ENCODE measurements around the gene CKB.

Gene CKB

GRCh38 chr14:103507751-103508150, 14.9 kb downstream of the CKB start:
- no peak for DNase-seq (ENCODE audit: low read depth)
- no peak for TF ChIP-seq CTCF (conservative IDR thresholded peaks at IDR 0.05; ENCODE audit: control insufficient read depth, insufficient read depth, low read depth, low read length)
- H3K4me3 ChIP-seq (ENCODE audit: control insufficient read depth, low read depth, low read length) = no peak overlapping the region

DNA sequence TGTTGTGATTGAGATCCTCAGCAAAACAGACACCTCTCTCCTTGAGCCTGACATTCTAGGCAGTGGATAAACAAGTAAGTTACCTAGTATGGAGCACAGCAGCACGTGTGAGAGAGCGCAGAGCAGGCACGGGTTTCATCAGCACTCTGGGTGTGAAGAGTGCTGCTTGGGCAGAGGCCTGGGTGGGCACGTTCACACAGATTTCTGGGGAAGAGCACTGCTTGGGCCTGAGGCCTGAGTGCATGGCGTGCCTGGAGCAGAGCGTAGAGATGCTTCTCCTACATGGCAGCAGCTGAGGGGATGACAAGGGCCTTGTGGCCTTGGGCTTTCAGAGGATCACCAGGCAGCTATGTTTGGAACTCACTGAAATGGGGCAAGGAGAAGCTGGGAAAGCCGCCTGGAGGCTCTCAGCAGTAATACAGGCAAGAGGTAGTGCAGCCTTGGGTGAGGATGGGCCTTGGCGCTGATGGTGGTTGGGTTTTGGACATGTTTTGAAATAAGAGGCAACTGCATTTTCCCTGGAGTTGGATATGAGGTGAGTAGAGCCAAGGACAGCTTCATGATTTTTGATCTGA, 17.6 kb downstream of the CKB start:
- DNase-seq (ENCODE audit: low read depth) = no peak
- peak; percentile 8 for TF ChIP-seq CTCF (conservative IDR thresholded peaks at IDR 0.05; ENCODE audit: control insufficient read depth, insufficient read depth, low read depth, low read length)
- no peak overlapping the region for H3K4me3 ChIP-seq (ENCODE audit: control insufficient read depth, low read depth, low read length)

DNA sequence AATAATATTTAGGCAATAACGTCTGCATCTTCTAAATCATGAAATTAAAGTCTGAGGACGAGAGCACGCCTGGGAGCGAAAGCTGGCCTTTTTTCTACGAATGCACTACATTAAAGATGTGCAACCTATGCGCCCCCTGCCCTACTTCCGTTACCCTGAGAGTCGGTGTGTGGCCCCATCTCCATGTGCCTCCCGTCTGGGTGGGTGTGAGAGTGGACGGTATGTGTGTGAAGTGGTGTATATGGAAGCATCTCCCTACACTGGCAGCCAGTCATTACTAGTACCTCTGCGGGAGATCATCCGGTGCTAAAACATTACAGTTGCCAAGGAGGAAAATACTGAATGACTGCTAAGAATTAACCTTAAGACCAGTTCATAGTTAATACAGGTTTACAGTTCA, 19.3 kb downstream of the CKB start:
- H3K4me3 ChIP-seq (ENCODE audit: control insufficient read depth, low read depth, low read length) = no peak overlapping the region
- TF ChIP-seq CTCF (conservative IDR thresholded peaks at IDR 0.05; ENCODE audit: control insufficient read depth, insufficient read depth, low read depth, low read length) = no peak
- DNase-seq (ENCODE audit: low read depth) = no peak

DNA sequence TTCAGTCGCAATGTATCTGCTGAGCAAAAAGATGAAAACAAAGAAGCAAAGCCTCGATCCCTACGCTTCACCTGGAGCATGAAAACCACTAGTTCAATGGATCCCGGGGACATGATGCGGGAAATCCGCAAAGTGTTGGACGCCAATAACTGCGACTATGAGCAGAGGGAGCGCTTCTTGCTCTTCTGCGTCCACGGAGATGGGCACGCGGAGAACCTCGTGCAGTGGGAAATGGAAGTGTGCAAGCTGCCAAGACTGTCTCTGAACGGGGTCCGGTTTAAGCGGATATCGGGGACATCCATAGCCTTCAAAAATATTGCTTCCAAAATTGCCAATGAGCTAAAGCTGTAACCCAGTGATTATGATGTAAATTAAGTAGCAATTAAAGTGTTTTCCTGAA, 19.8 kb downstream of the CKB start:
- no peak for DNase-seq (ENCODE audit: low read depth)
- TF ChIP-seq CTCF (conservative IDR thresholded peaks at IDR 0.05; ENCODE audit: control insufficient read depth, insufficient read depth, low read depth, low read length) = no peak
- H3K4me3 ChIP-seq (ENCODE audit: control insufficient read depth, low read depth, low read length) = no peak overlapping the region

- no peak for TF ChIP-seq CTCF (conservative IDR thresholded peaks at IDR 0.05; ENCODE audit: control insufficient read depth, insufficient read depth, low read depth, low read length)
- DNase-seq (ENCODE audit: low read depth) = no peak
- no peak overlapping the region for H3K4me3 ChIP-seq (ENCODE audit: control insufficient read depth, low read depth, low read length)
These were observed 20.5 kb downstream of the CKB start for GRCh38 chr14:103501921-103502669.

DNA sequence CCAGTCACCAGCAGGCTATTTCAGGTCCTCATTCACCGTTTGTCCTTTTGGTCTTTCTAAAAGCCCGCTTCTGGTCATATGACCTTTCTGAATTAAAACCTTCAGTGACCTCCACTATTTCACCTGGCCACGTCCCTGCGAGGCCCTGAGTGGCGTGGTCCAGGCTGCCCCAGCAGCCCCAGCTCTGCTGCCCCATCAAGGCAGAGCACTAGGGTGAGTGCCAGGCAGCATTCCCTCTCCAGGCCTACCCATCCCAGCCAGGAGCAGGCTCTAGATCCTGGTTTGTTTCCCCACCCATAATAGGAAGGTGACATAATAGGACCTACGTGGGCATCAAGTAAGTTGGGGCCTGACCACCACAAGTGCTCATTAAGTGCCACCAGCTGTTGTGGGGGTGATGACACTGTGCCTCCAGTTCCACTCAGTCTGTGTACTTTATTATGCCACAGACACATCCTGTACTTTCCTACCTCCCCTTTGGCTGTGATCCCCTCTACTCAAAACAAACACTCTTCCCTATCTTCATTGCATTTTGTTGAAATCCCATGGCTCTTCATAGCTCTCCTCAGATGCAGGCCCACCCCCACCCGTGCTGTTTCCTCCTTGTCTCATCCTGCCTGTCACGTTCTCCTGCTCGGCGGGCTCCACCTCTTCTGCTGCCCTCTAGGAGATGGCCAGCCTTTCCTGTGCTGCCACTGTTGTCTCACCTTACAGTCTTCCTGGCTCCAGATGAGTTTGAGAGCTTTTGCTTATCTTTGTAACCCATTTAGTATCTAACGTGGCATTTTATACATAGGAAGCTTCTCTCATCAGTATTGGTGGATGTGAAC, 21.4 kb downstream of the CKB start:
- DNase-seq (ENCODE audit: low read depth) = no peak
- TF ChIP-seq CTCF (conservative IDR thresholded peaks at IDR 0.05; ENCODE audit: control insufficient read depth, insufficient read depth, low read depth, low read length) = no peak
- no peak overlapping the region for H3K4me3 ChIP-seq (ENCODE audit: control insufficient read depth, low read depth, low read length)
